ENCODE results near the gene XRN2.

The XRN2 gene

GRCh38 chr20:21286775-21287174 is 16.4 kb upstream of the XRN2 start:
- peaks cover 0 to 2% (median 0%) of the 10 kb centered on the region in 3 experiments for H3K27me3 ChIP-seq (ENCODE audit: control insufficient read depth in 3 of 3, insufficient read depth in 3 of 3, low read depth in 1 of 3, low read length in 3 of 3)
- H2BK5ac ChIP-seq (ENCODE audit: low read length): no peak overlapping the region
- DNase-seq (ENCODE audit: low spot score): no peak
- H3K4me1 ChIP-seq (ENCODE audit: control insufficient read depth in 2 of 2, insufficient read depth in 1 of 2, low read depth in 1 of 2, low read length in 2 of 2): peaks cover 0 to 3% of the 10 kb centered on the region in 2 donors
- H3K36me3 ChIP-seq (replicated peaks in 1 of 2; ENCODE audit: control insufficient read depth in 2 of 2, insufficient read depth in 2 of 2, low read length in 2 of 2): no peaks in the 10 kb centered on the region
- H3K4me3 ChIP-seq (ENCODE audit: low read length in 2 of 2): no peak overlapping the region
- H3K4ac ChIP-seq (ENCODE audit: low read length): no peak overlapping the region
- no CpG with 5 or more reads among the region's 4 CpGs for WGBS, 2 donors (ENCODE audit: extremely low coverage in 2 of 2, insufficient read length in 2 of 2, insufficient replicate concordance in 1 of 2)
- H3K14ac ChIP-seq (ENCODE audit: low read length): no peak overlapping the region
- H2BK12ac ChIP-seq (ENCODE audit: low read length): no peak overlapping the region
- H3K79me1 ChIP-seq (ENCODE audit: low read depth, low read length): no peaks in the 10 kb centered on the region
- H3K9ac ChIP-seq (ENCODE audit: low read depth, low read length, poor library complexity): no peak overlapping the region
- peaks cover 0 to 2% of the 10 kb centered on the region in 2 donors for H3K9me3 ChIP-seq (replicated peaks in 1 of 2; ENCODE audit: control insufficient read depth in 2 of 2, insufficient read depth in 1 of 2, low read depth in 1 of 2, low read length in 2 of 2)
- H3K18ac ChIP-seq (ENCODE audit: low read length): no peak overlapping the region
- no peak overlapping the region for H4K8ac ChIP-seq (ENCODE audit: low read depth, low read length)
- H3K27ac ChIP-seq (replicated peaks; ENCODE audit: low read length): no peak overlapping the region
- H4K91ac ChIP-seq (ENCODE audit: low read depth, low read length, poor library complexity): no peak overlapping the region
- no peak overlapping the region for H2AK5ac ChIP-seq (ENCODE audit: low read depth, low read length)
- H3K4me2 ChIP-seq (ENCODE audit: insufficient read depth, low read length, poor library complexity, severe bottlenecking): no peak overlapping the region
- H2BK120ac ChIP-seq (ENCODE audit: low read depth, low read length): no peak overlapping the region
- H2AFZ ChIP-seq (ENCODE audit: low read length): no peak overlapping the region
- no peak overlapping the region for H2BK15ac ChIP-seq (ENCODE audit: low read length)
- H3K23ac ChIP-seq (ENCODE audit: low read depth, low read length, poor library complexity): no peak overlapping the region

- Histone ChIP-seq H4K91ac (ENCODE audit: low read depth, low read length, poor library complexity) (no peak overlapping the region), H3K9me3 (replicated peaks in 1 of 2; ENCODE audit: control insufficient read depth in 2 of 2, insufficient read depth in 1 of 2, low read depth in 1 of 2, low read length in 2 of 2) (peaks cover 0 to 2% of the 10 kb centered on the region in 2 donors), H2BK12ac (ENCODE audit: low read length) (no peak overlapping the region), H2BK120ac (ENCODE audit: low read depth, low read length) (no peak overlapping the region), H2BK5ac (ENCODE audit: low read length) (no peak overlapping the region), H3K4ac (ENCODE audit: low read length) (no peak overlapping the region), H3K27me3 (ENCODE audit: control insufficient read depth in 3 of 3, insufficient read depth in 3 of 3, low read depth in 1 of 3, low read length in 3 of 3) (peaks cover 0 to 4% (median 2%) of the 10 kb centered on the region in 3 experiments), H3K9ac (ENCODE audit: low read depth, low read length, poor library complexity) (no peak overlapping the region), H3K4me2 (ENCODE audit: insufficient read depth, low read length, poor library complexity, severe bottlenecking) (no peak overlapping the region), H3K36me3 (replicated peaks in 1 of 2; ENCODE audit: control insufficient read depth in 2 of 2, insufficient read depth in 2 of 2, low read length in 2 of 2) (no peaks in the 10 kb centered on the region), H3K14ac (ENCODE audit: low read length) (no peak overlapping the region), H3K18ac (ENCODE audit: low read length) (no peak overlapping the region), H3K4me1 (ENCODE audit: control insufficient read depth in 2 of 2, insufficient read depth in 1 of 2, low read depth in 1 of 2, low read length in 2 of 2) (peaks cover 0 to 3% of the 10 kb centered on the region in 2 donors), H3K4me3 (ENCODE audit: low read length in 2 of 2) (no peak overlapping the region), H2AK5ac (ENCODE audit: low read depth, low read length) (no peak overlapping the region), H3K79me1 (ENCODE audit: low read depth, low read length) (no peaks in the 10 kb centered on the region), H2AFZ (ENCODE audit: low read length) (no peak overlapping the region), H4K8ac (ENCODE audit: low read depth, low read length) (no peak overlapping the region), H3K27ac (replicated peaks; ENCODE audit: low read length) (no peak overlapping the region), H3K23ac (ENCODE audit: low read depth, low read length, poor library complexity) (no peak overlapping the region), H2BK15ac (ENCODE audit: low read length) (no peak overlapping the region)
- WGBS, 2 donors (ENCODE audit: extremely low coverage in 2 of 2, insufficient read length in 2 of 2, insufficient replicate concordance in 1 of 2): no CpG with 5 or more reads among the region's 14 CpGs
- DNase-seq (ENCODE audit: low spot score): no peak
These were observed 14.4 kb upstream of the XRN2 start for GRCh38 chr20:21288587-21289370.

GRCh38 chr20:21289651-21290050 is 13.5 kb upstream of the XRN2 start:
- Histone ChIP-seq H2BK12ac (ENCODE audit: low read length) (no peak overlapping the region), H3K79me1 (ENCODE audit: low read depth, low read length) (no peaks in the 10 kb centered on the region), H3K4me2 (ENCODE audit: insufficient read depth, low read length, poor library complexity, severe bottlenecking) (no peak overlapping the region), H2AK5ac (ENCODE audit: low read depth, low read length) (no peak overlapping the region), H3K14ac (ENCODE audit: low read length) (no peak overlapping the region), H4K8ac (ENCODE audit: low read depth, low read length) (no peak overlapping the region), H3K27ac (replicated peaks; ENCODE audit: low read length) (no peak overlapping the region), H3K4me3 (ENCODE audit: low read length in 2 of 2) (no peak overlapping the region), H3K9me3 (replicated peaks in 1 of 2; ENCODE audit: control insufficient read depth in 2 of 2, insufficient read depth in 1 of 2, low read depth in 1 of 2, low read length in 2 of 2) (peaks cover 0 to 2% of the 10 kb centered on the region in 2 donors), H3K18ac (ENCODE audit: low read length) (no peak overlapping the region), H3K36me3 (replicated peaks in 1 of 2; ENCODE audit: control insufficient read depth in 2 of 2, insufficient read depth in 2 of 2, low read length in 2 of 2) (no peaks in the 10 kb centered on the region), H2AFZ (ENCODE audit: low read length) (no peak overlapping the region), H2BK15ac (ENCODE audit: low read length) (no peak overlapping the region), H4K91ac (ENCODE audit: low read depth, low read length, poor library complexity) (no peak overlapping the region), H3K4ac (ENCODE audit: low read length) (no peak overlapping the region), H3K9ac (ENCODE audit: low read depth, low read length, poor library complexity) (no peak overlapping the region), H2BK120ac (ENCODE audit: low read depth, low read length) (no peak overlapping the region), H3K27me3 (ENCODE audit: control insufficient read depth in 3 of 3, insufficient read depth in 3 of 3, low read depth in 1 of 3, low read length in 3 of 3) (peaks cover 0 to 12% (median 2%) of the 10 kb centered on the region in 3 experiments), H3K4me1 (ENCODE audit: control insufficient read depth in 2 of 2, insufficient read depth in 1 of 2, low read depth in 1 of 2, low read length in 2 of 2) (peaks cover 0 to 3% of the 10 kb centered on the region in 2 donors), H2BK5ac (ENCODE audit: low read length) (no peak overlapping the region), H3K23ac (ENCODE audit: low read depth, low read length, poor library complexity) (no peak overlapping the region)
- no CpG with 5 or more reads among the region's 2 CpGs for WGBS, 2 donors (ENCODE audit: extremely low coverage in 2 of 2, insufficient read length in 2 of 2, insufficient replicate concordance in 1 of 2)
- no peak for DNase-seq (ENCODE audit: low spot score)

GRCh38 chr20:21291026-21291425 is 12.1 kb upstream of the XRN2 start:
- no peak overlapping the region for H3K9ac ChIP-seq (ENCODE audit: low read depth, low read length, poor library complexity)
- no peaks in the 10 kb centered on the region for H3K79me1 ChIP-seq (ENCODE audit: low read depth, low read length)
- no peak overlapping the region for H3K4me2 ChIP-seq (ENCODE audit: insufficient read depth, low read length, poor library complexity, severe bottlenecking)
- H2BK12ac ChIP-seq (ENCODE audit: low read length): no peak overlapping the region
- H4K8ac ChIP-seq (ENCODE audit: low read depth, low read length): no peak overlapping the region
- no peak for DNase-seq (ENCODE audit: low spot score)
- no peak overlapping the region for H3K4ac ChIP-seq (ENCODE audit: low read length)
- H3K23ac ChIP-seq (ENCODE audit: low read depth, low read length, poor library complexity): no peak overlapping the region
- H2BK5ac ChIP-seq (ENCODE audit: low read length): no peak overlapping the region
- H4K91ac ChIP-seq (ENCODE audit: low read depth, low read length, poor library complexity): no peak overlapping the region
- no peak overlapping the region for H3K14ac ChIP-seq (ENCODE audit: low read length)
- no peaks in the 10 kb centered on the region for H3K9me3 ChIP-seq (replicated peaks in 1 of 2; ENCODE audit: control insufficient read depth in 2 of 2, insufficient read depth in 1 of 2, low read depth in 1 of 2, low read length in 2 of 2)
- no peak overlapping the region for H3K18ac ChIP-seq (ENCODE audit: low read length)
- peaks cover 0 to 21% (median 0%) of the 10 kb centered on the region in 3 experiments for H3K27me3 ChIP-seq (ENCODE audit: control insufficient read depth in 3 of 3, insufficient read depth in 3 of 3, low read depth in 1 of 3, low read length in 3 of 3)
- no peak overlapping the region for H2BK120ac ChIP-seq (ENCODE audit: low read depth, low read length)
- no peak overlapping the region for H3K27ac ChIP-seq (replicated peaks; ENCODE audit: low read length)
- H2BK15ac ChIP-seq (ENCODE audit: low read length): no peak overlapping the region
- no CpG with 5 or more reads among the region's 2 CpGs for WGBS, 2 donors (ENCODE audit: extremely low coverage in 2 of 2, insufficient read length in 2 of 2, insufficient replicate concordance in 1 of 2)
- H3K4me3 ChIP-seq (ENCODE audit: low read length in 2 of 2): no peak overlapping the region
- H3K36me3 ChIP-seq (replicated peaks in 1 of 2; ENCODE audit: control insufficient read depth in 2 of 2, insufficient read depth in 2 of 2, low read length in 2 of 2): no peaks in the 10 kb centered on the region
- H2AK5ac ChIP-seq (ENCODE audit: low read depth, low read length): no peak overlapping the region
- H3K4me1 ChIP-seq (ENCODE audit: control insufficient read depth in 2 of 2, insufficient read depth in 1 of 2, low read depth in 1 of 2, low read length in 2 of 2): peaks cover 0 to 3% of the 10 kb centered on the region in 2 donors
- no peak overlapping the region for H2AFZ ChIP-seq (ENCODE audit: low read length)
